ENCODE data around the gene MYO1E.
"Not testable (repeated sequence)": the region's sequence is repeated elsewhere in the genome, so short reads cannot be mapped to it uniquely, and the experiment has no call there.

The MYO1E gene

DNA sequence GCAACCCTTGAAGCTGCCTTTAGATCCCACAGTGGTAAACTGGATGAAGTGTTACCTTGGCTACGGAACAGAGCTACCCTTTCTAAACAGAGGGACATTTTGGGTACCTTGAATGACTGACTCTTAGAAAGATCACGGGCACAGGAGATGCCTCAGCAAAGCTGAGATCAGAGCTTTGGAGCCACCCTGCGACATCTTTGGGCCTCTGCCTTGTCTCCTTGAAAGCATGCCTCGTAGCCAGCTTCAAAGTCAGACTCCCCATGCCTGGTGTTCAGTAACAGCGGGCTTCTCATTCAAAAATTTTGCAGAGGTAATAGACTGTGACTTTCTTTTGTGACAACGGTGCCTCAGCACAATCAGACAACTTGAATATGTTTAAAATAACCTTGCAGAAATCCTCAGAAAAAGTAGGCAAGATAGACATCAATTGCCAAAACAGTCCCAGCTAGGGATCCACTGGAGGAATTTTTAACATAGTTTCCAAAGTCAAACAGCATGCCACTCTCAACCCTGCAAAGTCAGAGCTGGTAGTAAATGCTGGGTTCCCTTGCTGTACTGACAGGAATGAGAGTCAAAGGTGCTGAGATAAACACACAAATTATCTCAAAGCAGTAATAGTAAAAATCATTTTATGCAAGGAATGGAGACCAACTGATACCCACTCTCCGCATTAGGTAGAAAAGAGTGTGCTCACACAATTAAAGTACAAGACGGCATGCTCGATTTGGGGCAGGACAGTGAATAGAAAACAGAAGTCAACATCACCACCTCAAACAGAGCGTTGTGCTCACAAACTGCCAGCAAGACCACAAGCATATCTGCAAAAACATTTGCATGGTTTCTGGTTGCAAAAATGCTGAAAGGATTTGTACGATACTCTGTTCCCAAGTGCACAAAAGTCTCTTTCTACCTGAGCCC, 82.1 kb downstream of the MYO1E start:
- no peak for DNase-seq

- DNase-seq = no peak
These were observed 83.1 kb downstream of the MYO1E start for GRCh38 chr15:59289574-59289973.

- DNase-seq = no peak
These were observed 88.8 kb downstream of the MYO1E start for GRCh38 chr15:59283717-59284391.

DNA sequence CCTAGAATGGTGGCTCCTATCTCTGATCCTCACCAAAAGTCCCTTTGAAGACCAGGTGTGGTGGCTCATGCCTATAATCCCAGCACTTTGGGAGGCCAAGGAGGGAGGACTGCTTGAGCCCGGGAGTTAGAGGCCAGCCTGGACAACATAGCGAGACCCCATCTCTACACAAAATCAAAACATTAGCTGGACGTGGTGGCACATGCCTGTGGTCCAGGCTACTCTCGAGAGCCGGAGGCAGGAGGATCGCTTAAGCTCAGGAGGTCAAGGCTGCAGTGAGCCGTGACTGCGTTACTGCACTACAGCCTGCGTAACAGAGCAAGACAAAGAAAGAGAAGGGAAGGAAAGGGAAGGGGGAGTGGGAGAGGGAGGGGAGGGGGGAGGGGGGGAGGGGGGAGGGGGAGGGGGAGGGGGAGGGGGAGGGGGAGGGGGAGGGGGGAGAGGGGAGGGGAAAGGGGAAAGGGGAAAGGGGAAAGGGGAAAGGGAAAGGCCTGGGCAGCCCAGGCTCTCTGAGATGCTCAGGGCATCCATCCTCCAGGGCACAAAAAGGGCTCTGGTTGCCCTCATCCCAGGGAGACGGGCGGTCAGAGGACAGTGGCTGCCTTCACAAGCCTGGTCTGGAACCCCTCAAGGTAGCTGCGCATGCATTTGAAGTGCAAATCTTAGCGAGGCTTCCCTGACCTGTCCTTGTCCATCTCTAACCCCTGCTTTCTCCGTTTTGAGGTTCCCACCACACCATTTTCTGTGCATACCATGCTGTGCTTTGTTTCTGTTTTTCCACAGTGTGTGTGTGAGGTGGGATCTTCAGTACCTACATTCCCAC, 89.9 kb downstream of the MYO1E start:
- DNase-seq = no peak

DNA sequence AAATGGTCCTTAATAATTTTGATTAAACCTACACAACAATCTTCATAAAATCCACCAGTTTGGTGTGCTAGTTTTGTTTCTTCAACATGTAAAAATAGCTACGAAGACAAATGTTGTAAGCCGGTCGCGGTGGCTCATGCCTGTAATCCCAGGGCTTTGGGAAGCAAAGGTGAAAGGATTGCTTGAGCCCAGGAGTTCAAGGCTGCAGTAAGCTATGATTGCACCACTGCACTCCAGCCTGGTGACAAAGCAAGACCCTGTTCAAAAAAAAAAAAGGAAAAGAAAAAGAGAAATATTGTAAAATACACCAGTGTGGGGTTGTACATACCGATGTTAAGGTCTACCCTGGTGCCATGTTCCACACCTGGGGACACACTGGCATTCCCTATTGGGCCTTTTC, 91.0 kb downstream of the MYO1E start:
- DNase-seq = no peak

DNA sequence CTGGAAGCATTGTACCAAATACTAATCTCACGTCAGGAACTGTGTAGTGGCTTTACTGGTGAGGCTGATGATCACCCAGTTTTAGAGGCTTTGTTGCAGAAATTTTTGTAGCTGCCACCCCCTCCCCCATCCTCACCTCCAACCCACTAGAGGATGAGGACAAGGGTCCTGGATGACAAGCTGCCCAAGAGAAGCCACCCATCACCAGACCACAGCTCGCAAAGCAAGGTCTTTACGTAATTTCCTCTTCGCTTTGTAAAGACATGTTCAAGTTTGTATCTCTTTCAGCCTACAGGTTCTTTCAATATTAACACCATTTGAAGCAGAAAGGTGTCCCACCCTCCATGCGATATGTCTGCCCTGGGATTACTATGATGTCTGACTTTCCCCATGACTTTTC, 91.8 kb downstream of the MYO1E start:
- no peak for DNase-seq

GRCh38 chr15:59280292-59280691, 92.4 kb downstream of the MYO1E start:
- not testable (repeated sequence) for DNase-seq

GRCh38 chr15:59279023-59279422, 93.6 kb downstream of the MYO1E start:
- no peak for DNase-seq

DNA sequence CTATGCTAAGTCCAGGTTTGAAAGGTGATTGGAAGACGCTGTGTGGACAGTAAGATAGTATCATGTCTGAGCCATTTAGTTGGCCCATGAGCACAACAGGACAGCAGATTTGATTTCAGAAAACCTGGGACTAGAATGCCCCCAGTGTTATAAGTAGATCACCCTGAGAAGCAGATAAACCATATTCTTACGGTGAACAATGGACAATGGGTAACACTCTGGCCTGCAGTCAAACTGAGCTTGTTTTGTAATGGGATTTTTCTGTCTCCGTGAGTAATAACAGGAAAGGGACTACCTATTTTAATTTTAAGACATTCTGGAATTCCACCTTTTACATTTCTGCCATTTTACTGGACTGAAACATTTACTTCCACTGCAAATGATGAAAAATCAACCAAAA, 94.6 kb downstream of the MYO1E start:
- no peak for DNase-seq

- no peak for DNase-seq
These were observed 96.2 kb downstream of the MYO1E start for GRCh38 chr15:59276225-59277178.

- DNase-seq = peak; percentile 71
These were observed 98.3 kb downstream of the MYO1E start for GRCh38 chr15:59274126-59274970.

GRCh38 chr15:59273234-59273633, 99.4 kb downstream of the MYO1E start:
- DNase-seq = no peak

GRCh38 chr15:59271595-59272201, 101.0 kb downstream of the MYO1E start:
- DNase-seq = no peak

GRCh38 chr15:59268852-59269407, 103.7 kb downstream of the MYO1E start:
- no peak for DNase-seq

DNA sequence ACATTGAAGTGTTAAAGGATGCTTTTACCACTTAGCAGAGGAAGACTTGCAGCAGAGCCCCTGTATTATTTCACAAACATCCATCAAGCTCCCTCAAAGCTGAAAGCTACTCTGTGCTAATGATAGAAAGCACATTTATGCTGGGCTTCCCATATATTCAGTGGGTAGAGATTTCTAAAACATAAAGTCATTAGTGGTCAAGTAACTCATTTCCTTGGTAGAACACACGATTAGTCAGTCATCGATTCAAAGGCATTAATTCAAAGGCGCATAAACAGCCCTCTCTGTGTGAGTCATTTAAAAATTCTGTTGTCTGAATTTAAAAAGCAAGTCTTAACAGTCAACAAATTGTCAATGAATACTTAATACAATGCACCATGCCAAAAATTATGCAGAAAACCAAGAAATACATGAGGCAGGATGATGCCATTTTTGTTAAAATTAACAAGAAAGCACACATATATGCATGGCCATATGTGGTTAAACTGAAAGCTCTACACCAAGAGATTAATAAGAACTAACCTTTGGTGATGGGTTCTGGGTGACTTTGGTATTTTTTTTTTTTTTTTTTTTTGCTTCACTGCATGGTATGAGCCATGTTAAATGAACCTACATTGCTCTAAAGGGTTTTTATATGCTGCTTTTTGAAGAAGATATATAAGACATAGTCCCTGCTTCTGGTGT, 104.4 kb downstream of the MYO1E start:
- DNase-seq = no peak

GRCh38 chr15:59266028-59266427, 106.6 kb downstream of the MYO1E start:
- no peak for DNase-seq

DNA sequence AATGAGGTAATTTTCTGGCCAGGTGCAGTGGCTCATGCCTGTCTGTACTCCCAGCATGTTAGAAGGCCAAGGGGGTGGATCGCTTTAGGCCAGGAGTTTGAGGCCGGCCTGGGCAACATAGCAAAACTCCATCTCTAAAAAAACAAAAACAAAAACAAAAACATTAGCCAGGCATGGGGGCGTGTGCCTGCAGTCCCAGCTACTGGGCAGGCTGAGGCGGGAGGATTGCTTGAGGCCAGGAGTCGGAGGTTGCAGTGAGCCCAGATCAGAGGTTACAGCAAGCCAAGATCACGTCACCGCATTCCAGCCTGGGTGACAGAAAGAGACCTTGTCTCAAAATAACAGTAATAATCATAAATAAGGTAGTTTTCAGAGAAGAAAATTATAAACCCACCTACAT, 110.4 kb downstream of the MYO1E start:
- DNase-seq = no peak

DNA sequence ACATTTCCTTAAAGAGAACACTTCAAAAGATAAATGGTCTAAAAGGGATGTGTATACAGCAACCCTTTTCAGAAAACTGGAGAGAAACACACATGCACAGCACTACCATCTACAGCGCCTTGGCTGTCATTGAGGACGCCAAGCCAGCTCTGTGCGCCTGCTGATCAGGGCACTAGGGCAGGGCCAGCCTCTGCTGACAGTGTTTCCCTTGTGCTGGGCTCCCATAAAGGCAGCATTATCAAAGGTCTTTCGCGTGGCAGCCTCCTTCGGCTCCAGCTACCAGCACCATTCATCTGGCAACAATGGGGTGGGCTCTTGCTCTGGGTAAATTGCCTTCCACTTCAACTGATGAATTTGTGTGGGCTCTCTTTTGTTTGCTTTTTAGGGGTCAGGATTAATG, 112.6 kb downstream of the MYO1E start:
- no peak for DNase-seq

DNA sequence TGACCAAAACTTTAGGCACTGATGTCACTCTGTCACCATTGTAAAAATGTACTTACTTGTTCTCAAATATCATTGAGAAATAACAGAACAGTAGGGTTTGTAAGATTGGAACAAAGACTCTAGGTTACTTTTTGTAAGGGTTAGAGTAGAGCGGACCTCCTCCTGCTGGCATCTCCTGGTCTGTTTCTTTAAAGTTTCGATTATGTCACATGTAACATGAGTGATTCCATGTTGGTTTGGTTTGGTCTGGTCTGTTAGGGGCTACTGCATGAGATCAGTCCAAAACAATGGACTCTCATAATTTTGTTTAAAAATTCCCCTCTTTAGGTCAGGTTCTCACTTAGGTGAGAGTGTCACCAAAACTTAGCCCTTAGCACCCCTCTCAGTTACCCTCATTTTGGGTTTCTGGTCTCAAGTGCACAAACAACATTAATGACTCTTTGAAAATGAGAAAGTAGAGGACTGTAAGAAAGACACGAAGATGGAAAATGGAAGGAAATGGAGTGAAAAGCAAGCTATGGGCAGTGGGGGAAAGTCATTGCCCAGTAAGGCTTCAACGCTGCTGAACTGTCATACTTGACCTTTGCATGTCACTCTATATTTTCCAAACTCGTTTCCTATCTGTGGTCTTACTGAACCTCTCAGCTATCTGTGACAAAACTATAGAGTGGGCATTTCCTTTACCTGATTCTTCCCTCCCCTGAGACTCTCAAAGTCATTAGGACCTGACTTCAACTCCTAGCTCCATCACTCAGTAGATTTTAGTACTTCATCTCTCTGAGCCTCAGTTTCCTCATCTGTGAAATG, 113.3 kb downstream of the MYO1E start:
- DNase-seq = peak; percentile 11
